Right lobe of liver (tissue), 4 donors: ENCODE data around the gene POLR1H.
"Not testable (repeated sequence)": the region's sequence is repeated elsewhere in the genome, so short reads cannot be mapped to it uniquely, and the experiment has no call there.

Experiments
- CTCF ChIP-seq, 4 donors: fragments of 200-600 bp in 3 of 4; fragments of 450-650 bp in 1 of 4; IDR thresholded peaks; one replicate each; pipeline versions ENCODE4 v1.5.1 to v1.8.0; 2016 to 2022; ENCODE audit warnings: antibody characterized with exemption in 4 of 4, mild to moderate bottlenecking in 2 of 4
- POLR2A ChIP-seq: fragments of 450-650 bp; IDR thresholded peaks from one replicate; pipeline ENCODE4 v1.6.1; 2017; ENCODE audit warnings: antibody characterized with exemption, mild to moderate bottlenecking
- donor health status: DM: no; HTN: no; CAD: no.
- donor health status: DM: no; HTN: no; CAD: no.
- donor health status: DM: no; HTN: yes; CAD: no.

GRCh38 chr6:30033440-30033839, 27.6 kb upstream of the POLR1H start:
- TF ChIP-seq CTCF (IDR thresholded peaks at IDR 0.05); POLR2A: not testable (repeated sequence)
